HepG2 (cell line): Measurements from ENCODE around the gene NDRG2.

ENCODE experiments used
- EZH2 ChIP-seq: conservative IDR thresholded peaks from 2 replicates; pipeline ENCODE4 v1.6.1; 2012; ENCODE audit warnings: mild to moderate bottlenecking, low read depth, low read length, moderate library complexity
- KLF13 ChIP-seq: sonication (generic); formaldehyde crosslinking; IDR thresholded peaks from 2 replicates; pipeline ENCODE4 v1.4.0; 2020; ENCODE audit warnings: mild to moderate bottlenecking, missing genetic modification reagents
- POLR2AphosphoS5 ChIP-seq: IDR thresholded peaks from 2 replicates; pipeline ENCODE4 v1.6.1; 2012; ENCODE audit warnings: low read depth, low read length
- TAF1 ChIP-seq: sonication (generic); formaldehyde crosslinking; IDR thresholded peaks from 2 replicates; pipeline ENCODE4 v1.4.0; 2020; ENCODE audit warnings: missing genetic modification reagents
- TCF7L2 ChIP-seq: IDR thresholded peaks from 2 replicates; pipeline ENCODE4 v1.6.1; 2011; ENCODE audit warnings: mild to moderate bottlenecking, low read depth, low read length, moderate library complexity
- TF ChIP-seq, protein P1 (sequence below): fragments of 450-650 bp; IDR thresholded peaks from 2 replicates; pipeline ENCODE4 v1.6.1; 2017; ENCODE audit warnings: mild to moderate bottlenecking
- TF ChIP-seq, protein P2 (sequence below): sonication (generic); formaldehyde crosslinking; IDR thresholded peaks from 2 replicates; pipeline ENCODE4 v1.4.0; 2020; ENCODE audit warnings: missing genetic modification reagents, borderline replicate concordance
- TF ChIP-seq, protein P3 (sequence below), 2 experiments: sonication (generic) in 1 of 2; formaldehyde crosslinking in 1 of 2; IDR thresholded peaks; 2 replicates each; pipeline versions ENCODE4 v1.5.1 to v1.6.1; 2011 to 2020; ENCODE audit warnings: borderline replicate concordance in 1 of 2, low read depth in 1 of 2, low read length in 1 of 2, mild to moderate bottlenecking in 1 of 2, missing genetic modification reagents in 1 of 2, moderate library complexity in 1 of 2

DNA sequence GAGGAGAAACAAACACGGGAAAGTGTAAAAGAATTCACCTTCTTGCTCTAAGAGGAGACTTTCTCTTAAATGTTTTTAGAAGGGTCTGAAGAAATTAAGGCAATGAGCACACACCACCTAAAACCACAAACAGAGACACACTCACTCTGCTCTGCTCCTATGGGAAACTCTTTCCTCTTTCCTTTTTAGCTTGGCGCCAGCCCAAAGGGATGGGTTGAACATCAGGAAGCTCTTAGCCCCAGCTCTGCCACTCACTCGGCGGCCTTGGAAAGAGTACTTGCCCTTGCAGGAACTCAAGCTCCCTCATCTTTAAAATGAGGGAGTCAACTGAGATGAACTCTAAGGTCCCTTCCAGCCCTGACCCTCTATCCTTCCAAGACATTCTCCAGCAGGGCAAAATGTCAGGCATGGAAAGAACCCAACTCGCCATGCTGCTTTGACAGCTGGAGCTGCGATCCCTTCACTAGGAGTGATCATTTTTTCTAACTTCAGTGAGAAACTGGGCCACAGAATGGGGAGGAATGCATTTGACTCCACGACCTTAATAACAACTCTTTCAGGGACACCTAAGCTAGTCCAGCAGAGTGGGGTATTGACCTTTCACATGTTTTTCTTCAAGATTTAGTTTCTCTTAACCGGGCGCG lies 31.8 kb upstream of the NDRG2 start:
- TF ChIP-seq, protein P1, sequence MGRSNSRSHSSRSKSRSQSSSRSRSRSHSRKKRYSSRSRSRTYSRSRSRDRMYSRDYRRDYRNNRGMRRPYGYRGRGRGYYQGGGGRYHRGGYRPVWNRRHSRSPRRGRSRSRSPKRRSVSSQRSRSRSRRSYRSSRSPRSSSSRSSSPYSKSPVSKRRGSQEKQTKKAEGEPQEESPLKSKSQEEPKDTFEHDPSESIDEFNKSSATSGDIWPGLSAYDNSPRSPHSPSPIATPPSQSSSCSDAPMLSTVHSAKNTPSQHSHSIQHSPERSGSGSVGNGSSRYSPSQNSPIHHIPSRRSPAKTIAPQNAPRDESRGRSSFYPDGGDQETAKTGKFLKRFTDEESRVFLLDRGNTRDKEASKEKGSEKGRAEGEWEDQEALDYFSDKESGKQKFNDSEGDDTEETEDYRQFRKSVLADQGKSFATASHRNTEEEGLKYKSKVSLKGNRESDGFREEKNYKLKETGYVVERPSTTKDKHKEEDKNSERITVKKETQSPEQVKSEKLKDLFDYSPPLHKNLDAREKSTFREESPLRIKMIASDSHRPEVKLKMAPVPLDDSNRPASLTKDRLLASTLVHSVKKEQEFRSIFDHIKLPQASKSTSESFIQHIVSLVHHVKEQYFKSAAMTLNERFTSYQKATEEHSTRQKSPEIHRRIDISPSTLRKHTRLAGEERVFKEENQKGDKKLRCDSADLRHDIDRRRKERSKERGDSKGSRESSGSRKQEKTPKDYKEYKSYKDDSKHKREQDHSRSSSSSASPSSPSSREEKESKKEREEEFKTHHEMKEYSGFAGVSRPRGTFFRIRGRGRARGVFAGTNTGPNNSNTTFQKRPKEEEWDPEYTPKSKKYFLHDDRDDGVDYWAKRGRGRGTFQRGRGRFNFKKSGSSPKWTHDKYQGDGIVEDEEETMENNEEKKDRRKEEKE: no peak
- TF ChIP-seq, protein P2, sequence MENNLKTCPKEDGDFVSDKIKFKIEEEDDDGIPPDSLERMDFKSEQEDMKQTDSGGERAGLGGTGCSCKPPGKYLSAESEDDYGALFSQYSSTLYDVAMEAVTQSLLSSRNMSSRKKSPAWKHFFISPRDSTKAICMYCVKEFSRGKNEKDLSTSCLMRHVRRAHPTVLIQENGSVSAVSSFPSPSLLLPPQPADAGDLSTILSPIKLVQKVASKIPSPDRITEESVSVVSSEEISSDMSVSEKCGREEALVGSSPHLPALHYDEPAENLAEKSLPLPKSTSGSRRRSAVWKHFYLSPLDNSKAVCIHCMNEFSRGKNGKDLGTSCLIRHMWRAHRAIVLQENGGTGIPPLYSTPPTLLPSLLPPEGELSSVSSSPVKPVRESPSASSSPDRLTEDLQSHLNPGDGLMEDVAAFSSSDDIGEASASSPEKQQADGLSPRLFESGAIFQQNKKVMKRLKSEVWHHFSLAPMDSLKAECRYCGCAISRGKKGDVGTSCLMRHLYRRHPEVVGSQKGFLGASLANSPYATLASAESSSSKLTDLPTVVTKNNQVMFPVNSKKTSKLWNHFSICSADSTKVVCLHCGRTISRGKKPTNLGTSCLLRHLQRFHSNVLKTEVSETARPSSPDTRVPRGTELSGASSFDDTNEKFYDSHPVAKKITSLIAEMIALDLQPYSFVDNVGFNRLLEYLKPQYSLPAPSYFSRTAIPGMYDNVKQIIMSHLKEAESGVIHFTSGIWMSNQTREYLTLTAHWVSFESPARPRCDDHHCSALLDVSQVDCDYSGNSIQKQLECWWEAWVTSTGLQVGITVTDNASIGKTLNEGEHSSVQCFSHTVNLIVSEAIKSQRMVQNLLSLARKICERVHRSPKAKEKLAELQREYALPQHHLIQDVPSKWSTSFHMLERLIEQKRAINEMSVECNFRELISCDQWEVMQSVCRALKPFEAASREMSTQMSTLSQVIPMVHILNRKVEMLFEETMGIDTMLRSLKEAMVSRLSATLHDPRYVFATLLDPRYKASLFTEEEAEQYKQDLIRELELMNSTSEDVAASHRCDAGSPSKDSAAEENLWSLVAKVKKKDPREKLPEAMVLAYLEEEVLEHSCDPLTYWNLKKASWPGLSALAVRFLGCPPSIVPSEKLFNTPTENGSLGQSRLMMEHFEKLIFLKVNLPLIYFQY (CRISPR knock-in tag): no peak
- TF ChIP-seq TCF7L2: no peak
- TF ChIP-seq EZH2: no peak
- TF ChIP-seq TAF1: no peak
- no peak for TF ChIP-seq POLR2AphosphoS5
- TF ChIP-seq, protein P3, sequence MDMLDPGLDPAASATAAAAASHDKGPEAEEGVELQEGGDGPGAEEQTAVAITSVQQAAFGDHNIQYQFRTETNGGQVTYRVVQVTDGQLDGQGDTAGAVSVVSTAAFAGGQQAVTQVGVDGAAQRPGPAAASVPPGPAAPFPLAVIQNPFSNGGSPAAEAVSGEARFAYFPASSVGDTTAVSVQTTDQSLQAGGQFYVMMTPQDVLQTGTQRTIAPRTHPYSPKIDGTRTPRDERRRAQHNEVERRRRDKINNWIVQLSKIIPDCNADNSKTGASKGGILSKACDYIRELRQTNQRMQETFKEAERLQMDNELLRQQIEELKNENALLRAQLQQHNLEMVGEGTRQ (IDR thresholded peaks at IDR 0.05; ENCODE audit: low read depth, low read length): no peak
- TF ChIP-seq, protein P3 (CRISPR knock-in tag; IDR thresholded peaks at IDR 0.05; ENCODE audit: borderline replicate concordance): no peak
- TF ChIP-seq KLF13: no peak
